Measurements from ENCODE around the gene DPH6.

The DPH6 gene

DNA sequence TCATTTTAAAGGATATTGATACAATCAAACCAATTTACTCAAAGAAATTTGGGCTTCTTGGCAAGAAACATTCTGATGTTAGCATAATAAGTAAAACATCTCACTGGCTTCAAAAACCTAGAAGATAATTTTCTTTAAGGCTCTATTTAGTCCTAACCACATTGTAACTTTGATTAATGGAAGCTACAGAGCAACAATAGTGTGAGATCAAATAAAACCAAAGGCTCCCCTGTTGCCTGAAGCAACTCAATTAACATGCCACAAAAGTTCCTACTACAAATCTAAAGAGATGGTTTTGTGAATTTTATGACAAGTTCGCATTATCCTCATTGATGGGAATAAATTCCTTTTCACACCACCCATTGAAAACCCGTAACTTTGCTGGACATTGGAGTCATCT, 5.9 kb downstream of the DPH6 start:
- DNase-seq = no peak

DNA sequence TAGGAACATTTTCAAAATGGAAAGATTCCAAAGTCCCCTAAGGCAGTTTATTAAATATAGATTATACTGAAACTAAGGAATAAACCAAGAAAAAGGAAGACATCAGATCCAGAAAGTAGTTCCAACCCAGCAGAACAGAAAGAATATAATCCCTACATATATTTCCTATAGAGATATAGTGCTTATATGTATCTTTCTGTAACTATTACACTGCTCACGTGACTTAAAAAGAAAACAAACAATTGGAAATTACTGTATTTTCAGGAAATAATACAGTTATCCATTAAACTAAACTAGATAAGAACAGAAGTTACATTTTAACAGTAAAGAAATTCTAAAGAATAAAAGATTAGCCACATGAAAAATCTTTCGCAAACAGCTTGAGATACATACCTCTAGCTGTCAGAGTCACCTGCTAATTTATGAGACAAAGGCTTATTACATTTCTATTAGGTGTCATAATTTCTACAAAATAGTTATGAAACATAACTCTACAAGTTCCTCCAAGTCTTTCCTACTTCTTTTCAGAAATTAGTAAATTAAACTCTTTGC, 10.5 kb downstream of the DPH6 start:
- no peak for DNase-seq

DNA sequence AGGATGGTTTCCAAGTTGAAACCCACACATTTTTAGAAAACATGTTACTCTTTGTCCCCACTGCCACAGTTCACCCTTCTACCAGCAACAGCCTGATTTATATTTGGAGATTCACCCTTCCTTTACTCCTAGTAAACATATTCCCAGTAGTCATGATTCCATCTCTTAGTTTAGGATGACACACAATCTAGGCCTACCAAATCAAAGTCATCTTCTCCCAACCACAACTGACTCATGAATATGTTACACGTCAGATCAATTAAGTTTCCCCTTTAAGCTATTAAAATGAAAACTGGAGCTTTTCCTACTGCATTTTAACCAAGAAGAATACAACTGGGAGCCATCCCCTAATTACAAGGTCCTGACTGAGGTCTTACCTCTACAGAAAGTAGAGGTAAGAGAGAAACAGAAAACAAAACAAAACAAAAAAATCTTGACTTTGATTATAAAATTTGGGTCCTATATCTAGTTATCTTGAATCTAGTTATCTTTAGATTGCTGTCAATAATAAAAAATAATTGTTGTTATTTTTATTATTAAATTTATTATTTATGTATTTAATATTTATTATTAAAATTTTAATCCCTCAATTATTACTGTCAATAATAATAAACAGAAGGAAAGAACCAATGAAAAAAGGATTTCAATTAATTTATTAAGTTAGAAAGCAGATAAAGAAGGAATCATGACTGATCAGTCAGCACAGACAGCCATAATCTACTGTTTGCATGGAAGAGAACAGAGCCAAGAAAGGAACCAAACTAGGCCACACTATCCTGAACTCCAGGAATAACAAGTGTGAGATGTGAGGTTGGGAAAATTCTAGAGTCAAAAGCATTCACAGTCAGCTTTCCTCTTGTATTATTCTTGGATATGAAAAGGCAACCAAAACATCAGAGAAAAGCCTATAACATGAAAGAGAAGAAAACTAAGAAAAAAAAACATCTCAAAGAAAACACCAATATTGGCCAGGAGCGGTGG, 12.5 kb downstream of the DPH6 start:
- no peak for DNase-seq

- no peak for DNase-seq
Measured at GRCh38 chr15:35530698-35531097, 15.3 kb downstream of the DPH6 start.

DNA sequence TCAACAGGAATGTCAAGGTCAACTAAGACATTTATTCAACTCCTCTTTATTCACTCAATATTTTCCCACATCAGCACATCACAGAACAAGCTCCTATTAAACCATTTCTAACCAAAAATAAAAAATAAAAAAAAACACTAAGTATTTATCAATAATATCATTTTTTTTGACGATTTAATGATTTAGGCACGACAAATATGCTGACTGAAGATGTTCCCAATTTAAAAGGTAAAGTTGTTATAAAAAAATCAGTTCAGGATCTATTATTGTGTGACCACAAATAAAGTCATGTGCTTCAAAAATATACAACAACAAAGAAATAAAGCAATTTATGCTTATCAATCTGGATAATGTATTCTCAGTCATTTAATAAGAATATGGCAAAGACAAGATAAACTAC, 16.2 kb downstream of the DPH6 start:
- DNase-seq = no peak

GRCh38 chr15:35522061-35522460, 23.9 kb downstream of the DPH6 start:
- no peak for DNase-seq

DNA sequence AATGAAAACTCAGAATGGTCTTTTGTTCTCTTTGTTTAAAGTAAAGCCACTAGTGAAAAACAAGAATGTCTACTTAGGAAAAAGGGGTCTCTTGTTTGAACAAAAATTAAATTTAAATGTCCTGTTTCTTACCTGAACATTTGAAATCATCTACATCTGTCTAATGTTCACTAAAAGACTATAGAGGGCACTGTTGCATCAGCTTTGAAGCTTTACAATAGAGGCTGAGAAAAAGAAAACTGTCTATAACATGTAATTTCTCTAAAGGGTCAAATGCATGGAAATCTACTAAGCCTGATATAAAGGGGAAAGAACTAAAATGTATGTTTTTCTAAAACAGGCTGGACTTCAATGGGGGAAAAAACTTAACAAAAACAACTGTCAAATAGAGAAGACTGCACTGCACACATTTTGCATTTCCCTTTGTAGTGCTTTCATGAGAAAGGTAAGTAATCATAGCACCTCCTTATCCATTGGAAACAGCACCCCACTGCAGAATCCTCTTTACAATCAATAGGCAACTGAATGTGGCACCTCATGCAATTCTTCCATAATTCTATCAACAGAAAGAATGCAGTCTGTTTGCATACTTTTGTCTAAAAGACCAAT, 26.3 kb downstream of the DPH6 start:
- DNase-seq = peak in 1 of 2 experiments; percentile 62

DNA sequence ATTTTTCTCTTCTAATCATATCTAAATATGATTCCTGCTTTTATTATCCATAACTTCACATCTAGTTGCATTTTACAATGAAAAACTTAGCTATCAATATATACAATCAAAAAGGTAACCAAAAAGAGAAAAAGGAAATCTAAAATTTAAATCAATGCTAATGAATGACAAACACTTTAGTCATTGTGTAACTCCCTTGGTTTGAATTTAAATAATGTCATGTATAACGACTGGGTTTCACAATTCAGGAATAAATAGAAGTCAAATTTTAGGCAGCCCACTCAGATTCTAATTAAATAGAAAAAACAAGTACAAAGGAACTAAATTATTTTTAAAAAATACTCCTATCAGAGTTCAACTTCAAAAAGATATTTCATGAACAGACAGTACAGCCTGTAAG, 26.9 kb downstream of the DPH6 start:
- no peak for DNase-seq

DNA sequence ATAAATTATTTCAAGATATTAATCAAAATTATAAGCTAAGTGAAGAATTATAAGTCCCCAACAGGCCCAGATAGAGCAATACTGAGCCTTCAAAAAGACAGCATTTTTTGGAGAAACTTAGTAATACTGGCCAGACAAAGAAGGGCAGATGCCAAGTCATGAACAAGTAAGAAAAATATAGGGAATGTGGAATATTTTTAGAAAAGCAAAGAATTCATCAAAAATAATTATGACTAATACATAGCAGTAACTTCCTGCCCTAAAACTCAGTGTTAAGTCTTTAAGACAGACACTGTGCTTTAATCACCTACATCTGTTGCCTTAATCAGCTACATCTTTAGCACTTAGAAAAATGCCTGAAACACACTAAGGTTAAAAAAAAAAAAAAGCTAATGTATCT, 31.2 kb downstream of the DPH6 start:
- no peak for DNase-seq

- DNase-seq = no peak
Measured at GRCh38 chr15:35507932-35508638, 37.9 kb downstream of the DPH6 start.

- DNase-seq = no peak
Measured at GRCh38 chr15:35506272-35506870, 39.6 kb downstream of the DPH6 start.

DNA sequence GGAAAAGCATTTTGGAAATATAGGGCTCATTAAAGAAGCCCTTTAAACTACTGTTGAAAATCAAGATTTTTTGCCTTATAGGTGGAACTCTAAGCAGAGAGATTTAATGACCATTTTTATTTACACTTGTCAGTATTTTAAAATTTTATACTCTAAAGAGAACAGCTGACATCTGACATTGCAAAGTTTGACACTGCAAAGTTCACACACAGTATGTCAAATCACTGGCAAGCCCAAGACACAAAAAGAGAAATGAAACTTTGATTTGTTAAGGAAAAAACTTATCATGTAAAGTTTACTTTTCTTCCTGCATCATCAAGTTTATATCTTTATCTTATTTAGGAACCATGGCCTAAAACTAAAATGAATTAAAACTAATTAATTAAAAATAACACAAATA, 40.2 kb downstream of the DPH6 start:
- DNase-seq = no peak

GRCh38 chr15:35505141-35505540, 40.8 kb downstream of the DPH6 start:
- DNase-seq = no peak

DNA sequence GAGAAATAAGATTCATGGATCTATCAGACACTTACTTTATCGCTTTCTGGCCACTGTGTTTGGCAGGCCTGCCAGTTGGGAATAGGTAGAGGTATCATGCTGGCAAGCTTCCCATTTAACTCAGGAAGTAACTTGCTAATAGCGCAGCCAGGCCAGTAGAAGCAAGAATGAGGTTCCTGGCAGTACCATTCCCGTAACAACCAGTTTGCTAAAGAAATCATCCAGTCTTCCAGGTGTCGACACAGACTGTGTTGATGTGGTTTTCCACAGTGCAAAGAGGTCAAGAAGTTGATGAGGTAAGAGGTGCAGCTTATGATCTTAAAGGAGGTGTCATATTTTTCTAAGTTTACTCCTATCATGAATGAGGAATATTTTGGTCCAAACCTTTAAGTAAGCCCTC, 46.2 kb downstream of the DPH6 start:
- no peak for DNase-seq

- no peak for DNase-seq
Measured at GRCh38 chr15:35496585-35496984, 49.4 kb downstream of the DPH6 start.

DNA sequence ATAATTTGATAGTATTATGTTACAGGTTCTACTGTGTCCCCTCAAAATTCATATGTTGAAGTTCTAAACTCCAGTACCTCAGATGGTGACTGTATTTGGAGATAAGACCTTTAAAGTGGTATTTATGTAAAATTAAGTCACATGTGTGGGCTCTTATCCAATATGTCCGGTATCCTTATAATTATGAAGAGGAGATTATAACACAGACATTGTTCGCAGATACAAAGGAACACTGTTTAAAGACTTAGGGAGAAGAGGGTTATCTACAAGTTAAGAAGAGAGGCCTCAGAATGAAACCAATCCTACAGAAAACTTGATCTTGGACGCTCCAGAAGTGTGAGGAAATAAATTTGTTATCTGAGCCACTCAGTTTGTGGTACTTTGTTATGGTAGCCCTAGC, 50.9 kb downstream of the DPH6 start:
- peak; percentile 50 to 82 for DNase-seq

DNA sequence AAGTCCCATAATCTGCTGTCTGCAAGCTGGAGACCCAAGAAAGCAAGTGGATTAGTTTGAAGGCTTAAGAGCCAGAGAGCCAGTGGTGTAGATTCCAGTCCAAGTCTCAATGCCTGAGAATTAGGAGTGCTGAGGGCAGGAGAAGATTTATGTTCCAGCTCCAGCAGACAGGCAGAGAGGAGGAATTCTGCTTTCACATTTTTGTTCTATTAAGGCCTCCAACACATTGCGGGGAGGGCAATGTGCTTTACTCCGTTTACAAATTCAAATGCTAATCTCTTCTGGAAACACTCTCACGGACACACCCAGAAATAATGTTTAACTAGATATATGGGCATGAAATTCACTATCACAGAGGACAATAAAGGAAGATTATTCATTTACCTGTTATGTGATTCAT, 54.0 kb downstream of the DPH6 start:
- DNase-seq = peak; percentile 77 to 89

DNA sequence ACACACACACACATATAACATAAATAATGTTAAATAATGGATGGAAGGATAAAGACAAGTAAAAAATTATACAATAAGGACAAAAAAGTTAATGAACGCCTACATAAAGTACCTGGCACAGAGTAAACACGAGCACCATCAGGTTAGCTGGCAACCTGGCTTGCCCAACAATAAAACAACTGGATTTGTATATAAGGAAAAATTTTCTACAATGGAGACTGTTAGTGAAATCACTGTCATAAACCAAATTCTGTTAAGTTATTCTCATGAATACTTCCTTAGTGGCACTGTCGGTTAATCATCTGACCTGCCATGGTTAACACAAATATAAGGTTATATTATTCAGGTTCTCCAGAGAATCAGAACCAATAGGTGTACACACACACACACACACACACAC, 54.8 kb downstream of the DPH6 start:
- DNase-seq = no peak

- no peak for DNase-seq
Measured at GRCh38 chr15:35490511-35490910, 55.5 kb downstream of the DPH6 start.

DNA sequence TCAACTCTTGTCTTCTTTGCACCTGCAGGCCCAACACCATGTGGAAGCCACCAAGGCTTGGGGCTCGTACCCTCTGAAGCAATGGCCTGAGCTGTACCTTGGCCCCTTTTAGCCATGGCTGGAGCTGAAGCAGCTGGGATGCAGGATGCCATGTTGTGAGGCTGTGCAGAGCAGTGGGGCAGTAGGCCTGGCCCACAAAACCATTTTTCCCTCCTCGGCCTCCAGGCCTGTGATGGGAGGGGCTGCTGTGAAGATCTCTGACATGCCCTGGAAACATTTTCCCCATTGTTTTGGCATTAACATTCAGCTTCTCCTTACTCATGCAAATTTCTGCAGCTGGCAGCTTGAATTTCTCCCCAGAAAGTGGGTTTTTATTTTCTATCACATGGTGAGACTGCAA, 58.5 kb downstream of the DPH6 start:
- DNase-seq = no peak

DNA sequence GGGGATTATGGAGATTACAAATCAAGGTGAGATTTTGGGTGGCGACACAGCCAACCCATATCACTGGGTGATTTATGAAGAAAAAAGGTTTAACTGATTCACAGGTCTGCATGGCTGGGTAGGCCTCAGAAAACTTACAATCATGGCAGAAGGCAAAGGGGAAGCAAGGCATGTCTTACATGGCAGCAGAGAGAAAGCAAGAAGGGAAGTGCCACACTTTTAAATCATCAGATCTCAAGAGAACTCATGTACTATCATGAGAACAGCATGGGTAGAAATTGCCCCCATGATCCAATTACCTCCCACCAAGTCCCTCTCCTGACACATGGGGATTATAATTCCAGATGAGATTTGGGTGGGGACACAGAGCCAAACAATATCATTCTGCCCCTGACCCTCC, 59.7 kb downstream of the DPH6 start:
- no peak for DNase-seq

- DNase-seq = no peak
Measured at GRCh38 chr15:35485411-35485810, 60.6 kb downstream of the DPH6 start.

Data from NCI-H524 (cell line).